HG03432 (cell line): ENCODE data around the gene PSMD14.
A peak's percentile ranks its signal among the peaks of the same experiment; 100 is the strongest.
"Not testable (repeated sequence)": the region's sequence is repeated elsewhere in the genome, so short reads cannot be mapped to it uniquely, and the experiment has no call there.

Experiments used
- ATAC-seq: cut with Tn5 transposase; IDR thresholded peaks from one replicate; pipeline ENCODE4 v1.9.1; 2021; ENCODE audit warnings: mild to moderate bottlenecking, moderate library complexity; ENCODE audit not compliant: unreplicated experiment

The PSMD14 gene

GRCh38 chr2:161335626-161336025, 27.4 kb downstream of the PSMD14 start:
- no peak for ATAC-seq

GRCh38 chr2:161337247-161337646, 29.0 kb downstream of the PSMD14 start:
- ATAC-seq: no peak

GRCh38 chr2:161339532-161339931, 31.3 kb downstream of the PSMD14 start:
- not testable (repeated sequence) for ATAC-seq

- ATAC-seq: not testable (repeated sequence)
These were observed 32.7 kb downstream of the PSMD14 start for GRCh38 chr2:161340930-161341413.

- ATAC-seq: no peak
These were observed 35.0 kb downstream of the PSMD14 start for GRCh38 chr2:161343235-161343634.

GRCh38 chr2:161344692-161345091, 36.5 kb downstream of the PSMD14 start:
- no peak for ATAC-seq

GRCh38 chr2:161351678-161352077, 43.5 kb downstream of the PSMD14 start:
- ATAC-seq: no peak

- peak; percentile 44 for ATAC-seq
These were observed 44.5 kb downstream of the PSMD14 start for GRCh38 chr2:161352719-161353118.

- peak; percentile 34 for ATAC-seq
These were observed 45.3 kb downstream of the PSMD14 start for GRCh38 chr2:161353543-161353942.

GRCh38 chr2:161354106-161354505, 45.9 kb downstream of the PSMD14 start:
- no peak for ATAC-seq

- ATAC-seq: no peak
These were observed 46.9 kb downstream of the PSMD14 start for GRCh38 chr2:161355106-161355505.

GRCh38 chr2:161355983-161356382, 47.8 kb downstream of the PSMD14 start:
- ATAC-seq: no peak

GRCh38 chr2:161357097-161357496, 48.9 kb downstream of the PSMD14 start:
- ATAC-seq: no peak

GRCh38 chr2:161358838-161359237, 50.6 kb downstream of the PSMD14 start:
- ATAC-seq: no peak

GRCh38 chr2:161360095-161360654, 52.0 kb downstream of the PSMD14 start:
- not testable (repeated sequence) for ATAC-seq

- no peak for ATAC-seq
These were observed 54.4 kb downstream of the PSMD14 start for GRCh38 chr2:161362568-161363166.

- ATAC-seq: no peak
These were observed 59.5 kb downstream of the PSMD14 start for GRCh38 chr2:161367675-161368074.

- no peak for ATAC-seq
These were observed 61.1 kb downstream of the PSMD14 start for GRCh38 chr2:161369311-161369710.

- no peak for ATAC-seq
These were observed 62.8 kb downstream of the PSMD14 start for GRCh38 chr2:161370981-161371380.

GRCh38 chr2:161371869-161372268, 63.6 kb downstream of the PSMD14 start:
- no peak for ATAC-seq

- no peak for ATAC-seq
These were observed 65.7 kb downstream of the PSMD14 start for GRCh38 chr2:161373942-161374341.

- no peak for ATAC-seq
These were observed 66.2 kb downstream of the PSMD14 start for GRCh38 chr2:161374446-161374845.

GRCh38 chr2:161379740-161380139, 71.5 kb downstream of the PSMD14 start:
- ATAC-seq: no peak
